ENCODE data around the gene IRF5. TPM values are rescaled to one million over a fixed set of nuclear protein-coding genes. Genes with fewer than 3 reads are reported as not detected.

The IRF5 gene
- total RNA-seq, 1 experiment from 2014 or later = 0.74 TPM

DNA sequence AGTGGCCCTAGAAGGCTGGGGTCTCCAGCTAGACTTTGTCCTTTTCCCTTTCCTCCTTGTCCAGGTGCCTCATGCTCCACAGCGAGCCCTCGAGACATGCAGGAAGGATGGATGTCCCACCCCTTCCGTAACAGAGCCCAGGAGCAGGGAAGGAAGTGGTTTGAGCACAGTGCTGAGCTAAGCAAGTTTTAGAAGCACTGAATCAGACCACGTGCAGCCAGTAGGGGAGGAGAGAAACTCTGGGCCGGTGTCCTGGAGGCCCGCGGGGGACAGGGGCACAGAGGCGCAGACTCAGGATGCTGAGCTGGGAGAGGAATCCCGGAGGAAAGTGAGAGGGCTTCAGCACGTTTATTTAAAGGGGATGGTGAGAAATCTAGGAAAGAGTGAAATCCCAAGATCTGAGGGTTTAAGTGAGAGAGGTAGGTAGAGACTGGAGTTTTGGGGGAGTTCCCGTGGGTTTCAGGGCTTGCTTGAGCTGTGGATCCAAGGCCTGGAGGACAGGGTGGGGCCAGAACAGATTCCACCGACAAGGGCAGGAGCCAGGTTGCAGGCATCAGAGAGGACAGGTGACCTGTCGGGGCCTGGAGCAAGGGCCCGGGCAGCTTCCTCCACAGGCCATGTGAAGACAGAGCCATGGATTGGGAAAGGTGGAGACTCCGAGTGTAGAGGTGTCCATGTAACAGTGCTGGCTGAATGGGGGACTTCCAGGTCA lies 4.4 kb upstream of the IRF5 start:
- no peaks in the 10 kb centered on the region for H3K79me2 ChIP-seq (ENCODE audit: insufficient read depth, low read length)
- no peak overlapping the region for H3T11ph ChIP-seq (ENCODE audit: low read length)
- no peak overlapping the region for H3K9ac ChIP-seq (ENCODE audit: extremely low read depth, insufficient read length, low read length)
- H2BK20ac ChIP-seq (ENCODE audit: low read depth, low read length, poor library complexity, severe bottlenecking) = no peak overlapping the region
- no peak overlapping the region for H3K18ac ChIP-seq (ENCODE audit: insufficient read length, low read depth, low read length)
- H3K14ac ChIP-seq (ENCODE audit: insufficient read depth, low read length) = no peak overlapping the region
- H2AFZ ChIP-seq (ENCODE audit: low read length) = no peak overlapping the region
- no peak overlapping the region for H2BK12ac ChIP-seq (ENCODE audit: insufficient read length, low read depth, low read length)
- H3K79me1 ChIP-seq (ENCODE audit: insufficient read depth, low read depth, low read length, poor library complexity, severe bottlenecking) = no peaks in the 10 kb centered on the region
- H3K4me2 ChIP-seq (ENCODE audit: insufficient read depth, insufficient read length, low read length) = no peak overlapping the region
- no peaks in the 10 kb centered on the region for H3K36me3 Mint-ChIP-seq (ENCODE audit: insufficient read depth in 1 of 3, low read depth in 3 of 3)
- H4K8ac ChIP-seq (replicated peaks; ENCODE audit: insufficient read length, low read depth, low read length) = no peak overlapping the region
- no CpG with 5 or more reads among the region's 15 CpGs for WGBS (ENCODE audit: extremely low coverage, insufficient read length, low lambda C conversion rate)
- no peak overlapping the region for H3K4ac ChIP-seq (ENCODE audit: low read depth, low read length)
- no peak overlapping the region for H2AK5ac ChIP-seq (ENCODE audit: insufficient read length, low read length)
- H2BK5ac ChIP-seq (ENCODE audit: insufficient read length, low read length) = no peak overlapping the region
- H3K9me3 ChIP-seq (ENCODE audit: control insufficient read depth, low read depth, low read length) = no peaks in the 10 kb centered on the region
- H3K23ac ChIP-seq (ENCODE audit: insufficient read length, low read depth, low read length) = no peak overlapping the region
- H2BK15ac ChIP-seq (ENCODE audit: low read depth, low read length) = no peak overlapping the region
- H2BK120ac ChIP-seq (ENCODE audit: low read depth, low read length, poor library complexity, severe bottlenecking) = no peak overlapping the region
- peaks cover 2 to 9% of the 10 kb centered on the region in 2 experiments for H3K4me1 Mint-ChIP-seq
- H3K4me3 Mint-ChIP-seq = no peak overlapping the region
- H4K20me1 ChIP-seq (ENCODE audit: control insufficient read depth, insufficient read depth, insufficient read length) = no peaks in the 10 kb centered on the region
- peaks cover 0 to 2% of the 10 kb centered on the region in 2 experiments; a peak in 1 of 5 replicates for H3K9me3 Mint-ChIP-seq
- peaks cover 46% of the 10 kb centered on the region for H3K27me3 Mint-ChIP-seq (ENCODE audit: low read depth)
- H3K56ac ChIP-seq (ENCODE audit: insufficient read length, low read depth, low read length) = no peak overlapping the region
- H4K91ac ChIP-seq (ENCODE audit: insufficient read length, low read depth, low read length) = no peak overlapping the region
- H3K27me3 ChIP-seq (ENCODE audit: insufficient read depth, low read length) = peaks cover 11% of the 10 kb centered on the region; the same call in 1 of the 2 replicates
- no peaks in the 10 kb centered on the region for H3K4me1 ChIP-seq (ENCODE audit: insufficient read depth, low read length)
- DNase-seq = no peak
- H4K5ac ChIP-seq (ENCODE audit: insufficient read length, low read depth, low read length) = no peak overlapping the region
- TF ChIP-seq, protein P1, sequence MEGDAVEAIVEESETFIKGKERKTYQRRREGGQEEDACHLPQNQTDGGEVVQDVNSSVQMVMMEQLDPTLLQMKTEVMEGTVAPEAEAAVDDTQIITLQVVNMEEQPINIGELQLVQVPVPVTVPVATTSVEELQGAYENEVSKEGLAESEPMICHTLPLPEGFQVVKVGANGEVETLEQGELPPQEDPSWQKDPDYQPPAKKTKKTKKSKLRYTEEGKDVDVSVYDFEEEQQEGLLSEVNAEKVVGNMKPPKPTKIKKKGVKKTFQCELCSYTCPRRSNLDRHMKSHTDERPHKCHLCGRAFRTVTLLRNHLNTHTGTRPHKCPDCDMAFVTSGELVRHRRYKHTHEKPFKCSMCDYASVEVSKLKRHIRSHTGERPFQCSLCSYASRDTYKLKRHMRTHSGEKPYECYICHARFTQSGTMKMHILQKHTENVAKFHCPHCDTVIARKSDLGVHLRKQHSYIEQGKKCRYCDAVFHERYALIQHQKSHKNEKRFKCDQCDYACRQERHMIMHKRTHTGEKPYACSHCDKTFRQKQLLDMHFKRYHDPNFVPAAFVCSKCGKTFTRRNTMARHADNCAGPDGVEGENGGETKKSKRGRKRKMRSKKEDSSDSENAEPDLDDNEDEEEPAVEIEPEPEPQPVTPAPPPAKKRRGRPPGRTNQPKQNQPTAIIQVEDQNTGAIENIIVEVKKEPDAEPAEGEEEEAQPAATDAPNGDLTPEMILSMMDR (conservative IDR thresholded peaks at IDR 0.05) = no peak
- no peak overlapping the region for H3K27ac ChIP-seq (ENCODE audit: insufficient read length, low read depth, low read length)
- no peak overlapping the region for H3K27ac Mint-ChIP-seq
- H3K23me2 ChIP-seq (ENCODE audit: insufficient read length, low read depth, low read length, poor library complexity, severe bottlenecking) = peaks cover 1% of the 10 kb centered on the region

Data from H9 (cell line).